HG02885 (cell line): ENCODE results near the gene FAM161B.

Experiments
- ATAC-seq: cut with Tn5 transposase; IDR thresholded peaks from one replicate; pipeline ENCODE4 v1.9.1; 2021; ENCODE audit warnings: mild to moderate bottlenecking; ENCODE audit not compliant: unreplicated experiment, poor library complexity

FAM161B gene

GRCh38 chr14:73886449-73887317 lies 63.2 kb downstream of the FAM161B start, which contains the start of gene ZNF410:
ZNF410 (plus strand) TSS chr14:73886859; CDS start chr14:73892176, 5,317 bp downstream.
- ATAC-seq = peak; percentile 97

- no peak for ATAC-seq
Observed at GRCh38 chr14:73884438-73885190, 65.3 kb downstream of the FAM161B start.
